ENCODE results near the gene NLRP11. TPM values are rescaled to one million over a fixed set of nuclear protein-coding genes. Genes with fewer than 3 reads are reported as not detected.

NLRP11 gene
- total RNA-seq, 1 donor from 2014 or later, result not detected

DNA sequence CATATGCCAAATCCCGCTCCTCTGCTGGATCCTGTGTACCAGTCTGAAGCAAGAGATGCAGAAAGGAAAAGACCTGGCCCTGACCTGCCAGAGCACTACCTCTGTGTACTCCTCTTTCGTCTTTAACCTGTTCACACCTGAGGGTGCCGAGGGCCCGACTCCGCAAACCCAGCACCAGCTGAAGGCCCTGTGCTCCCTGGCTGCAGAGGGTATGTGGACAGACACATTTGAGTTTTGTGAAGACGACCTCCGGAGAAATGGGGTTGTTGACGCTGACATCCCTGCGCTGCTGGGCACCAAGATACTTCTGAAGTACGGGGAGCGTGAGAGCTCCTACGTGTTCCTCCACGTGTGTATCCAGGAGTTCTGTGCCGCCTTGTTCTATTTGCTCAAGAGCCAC lies 26.6 kb upstream of the NLRP11 start:
- Histone ChIP-seq H3K36me3 (no peaks in the 10 kb centered on the region), H3K9me3 (no peaks in the 10 kb centered on the region), H3K4me1 (no peaks in the 10 kb centered on the region), H3K27ac (no peak overlapping the region), H3K4me3 (no peak overlapping the region), H3K27me3 (no peaks in the 10 kb centered on the region)
- TF ChIP-seq, protein P1, sequence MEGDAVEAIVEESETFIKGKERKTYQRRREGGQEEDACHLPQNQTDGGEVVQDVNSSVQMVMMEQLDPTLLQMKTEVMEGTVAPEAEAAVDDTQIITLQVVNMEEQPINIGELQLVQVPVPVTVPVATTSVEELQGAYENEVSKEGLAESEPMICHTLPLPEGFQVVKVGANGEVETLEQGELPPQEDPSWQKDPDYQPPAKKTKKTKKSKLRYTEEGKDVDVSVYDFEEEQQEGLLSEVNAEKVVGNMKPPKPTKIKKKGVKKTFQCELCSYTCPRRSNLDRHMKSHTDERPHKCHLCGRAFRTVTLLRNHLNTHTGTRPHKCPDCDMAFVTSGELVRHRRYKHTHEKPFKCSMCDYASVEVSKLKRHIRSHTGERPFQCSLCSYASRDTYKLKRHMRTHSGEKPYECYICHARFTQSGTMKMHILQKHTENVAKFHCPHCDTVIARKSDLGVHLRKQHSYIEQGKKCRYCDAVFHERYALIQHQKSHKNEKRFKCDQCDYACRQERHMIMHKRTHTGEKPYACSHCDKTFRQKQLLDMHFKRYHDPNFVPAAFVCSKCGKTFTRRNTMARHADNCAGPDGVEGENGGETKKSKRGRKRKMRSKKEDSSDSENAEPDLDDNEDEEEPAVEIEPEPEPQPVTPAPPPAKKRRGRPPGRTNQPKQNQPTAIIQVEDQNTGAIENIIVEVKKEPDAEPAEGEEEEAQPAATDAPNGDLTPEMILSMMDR (IDR thresholded peaks at IDR 0.05), result no peak
- intact Hi-C loops (cut with DNase I), result no loop called here
- ATAC-seq, result no peak
- DNase-seq, result no peak

GRCh38 chr19:55857974-55858373 lies 26.2 kb upstream of the NLRP11 start:
- intact Hi-C loops (cut with DNase I), result no loop called here
- H3K27me3 ChIP-seq, result no peaks in the 10 kb centered on the region
- H3K27ac ChIP-seq, result no peak overlapping the region
- H3K4me1 ChIP-seq, result no peaks in the 10 kb centered on the region
- no peaks in the 10 kb centered on the region for H3K9me3 ChIP-seq
- no peak for DNase-seq
- ATAC-seq, result no peak
- H3K36me3 ChIP-seq, result no peaks in the 10 kb centered on the region
- no peak overlapping the region for H3K4me3 ChIP-seq
- TF ChIP-seq, protein P1 (IDR thresholded peaks at IDR 0.05), result no peak

- no peaks in the 10 kb centered on the region for H3K36me3 ChIP-seq
- no peak overlapping the region for H3K4me3 ChIP-seq
- no peak overlapping the region for H3K27ac ChIP-seq
- H3K27me3 ChIP-seq, result no peaks in the 10 kb centered on the region
- ATAC-seq (no peak), DNase-seq (no peak)
- TF ChIP-seq, protein P1 (IDR thresholded peaks at IDR 0.05), result no peak
- intact Hi-C loops (cut with DNase I), result no loop called here
- no peaks in the 10 kb centered on the region for H3K9me3 ChIP-seq
- H3K4me1 ChIP-seq, result no peaks in the 10 kb centered on the region
These were observed 25.4 kb upstream of the NLRP11 start for GRCh38 chr19:55857149-55857548.

DNA sequence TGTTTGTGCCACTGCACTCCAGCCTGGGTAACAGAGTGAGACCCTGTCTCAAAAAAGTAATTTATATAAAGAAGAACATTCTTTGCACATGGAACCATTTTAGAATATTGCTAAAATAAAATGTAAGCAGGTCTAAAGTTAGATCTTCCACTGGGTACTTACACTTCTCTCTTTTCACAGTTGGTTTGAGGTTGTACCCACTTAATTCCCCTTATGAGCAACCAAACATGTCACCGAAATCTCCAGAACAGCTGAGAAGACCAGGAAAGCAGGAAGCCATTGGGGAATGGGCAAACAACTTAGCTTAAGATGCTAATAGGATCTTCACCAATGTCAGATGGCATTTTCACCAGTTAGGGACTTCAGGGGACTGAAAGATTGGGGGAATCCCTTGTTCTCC lies 23.4 kb upstream of the NLRP11 start:
- H3K36me3 ChIP-seq, result no peaks in the 10 kb centered on the region
- no peak overlapping the region for H3K4me3 ChIP-seq
- ATAC-seq (no peak), DNase-seq (no peak)
- TF ChIP-seq, protein P1 (IDR thresholded peaks at IDR 0.05), result no peak
- H3K27me3 ChIP-seq, result no peaks in the 10 kb centered on the region
- H3K27ac ChIP-seq, result no peak overlapping the region
- intact Hi-C loops (cut with DNase I), result no loop called here
- no peaks in the 10 kb centered on the region for H3K9me3 ChIP-seq
- no peaks in the 10 kb centered on the region for H3K4me1 ChIP-seq

DNA sequence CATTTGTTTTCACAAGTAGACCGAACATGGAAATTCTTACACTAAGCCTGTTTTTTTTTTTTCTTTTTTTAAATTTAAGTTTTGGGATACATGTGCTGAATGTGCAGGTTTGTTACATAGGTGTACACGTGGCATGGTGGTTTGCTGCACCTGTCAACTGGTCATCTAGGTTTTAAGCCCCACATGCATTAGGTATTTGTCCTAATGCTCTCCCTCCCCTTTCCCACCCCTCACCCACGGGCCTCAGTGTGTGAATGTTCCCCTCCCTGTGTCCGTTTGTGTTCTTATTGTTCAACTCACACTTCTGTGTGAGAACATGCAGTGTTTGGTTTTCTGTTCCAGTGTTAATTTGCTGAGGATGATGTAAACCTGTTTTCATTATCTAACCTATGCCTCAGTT lies 7.1 kb upstream of the NLRP11 start:
- Histone ChIP-seq H3K9me3 (no peaks in the 10 kb centered on the region), H3K27me3 (peaks cover 4% of the 10 kb centered on the region), H3K27ac (no peak overlapping the region), H3K4me3 (no peak overlapping the region), H3K36me3 (no peaks in the 10 kb centered on the region), H3K4me1 (no peaks in the 10 kb centered on the region)
- TF ChIP-seq, protein P1 (IDR thresholded peaks at IDR 0.05), result no peak
- ATAC-seq, result no peak
- no peak for DNase-seq
- intact Hi-C loops (cut with DNase I), result no loop called here

DNA sequence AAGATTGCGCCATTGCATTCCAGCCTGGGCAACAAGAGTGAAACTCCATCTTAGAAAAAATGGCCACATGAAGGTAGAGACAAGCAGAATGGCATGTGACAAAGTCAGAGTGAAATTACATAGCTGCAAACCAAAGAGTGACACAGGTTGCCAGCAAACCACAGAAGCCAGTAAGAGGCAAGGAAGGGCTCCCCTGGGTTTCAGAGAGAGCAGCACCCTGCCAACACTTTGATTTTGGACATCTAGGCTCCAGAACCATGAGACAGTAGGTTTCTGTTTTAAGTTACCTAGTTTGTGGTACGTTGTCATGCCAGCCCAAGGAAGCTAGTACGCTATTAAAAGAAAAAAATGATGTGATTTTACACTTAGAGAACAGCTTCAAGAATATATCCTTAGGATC lies 6.5 kb upstream of the NLRP11 start:
- no peaks in the 10 kb centered on the region for H3K9me3 ChIP-seq
- H3K4me1 ChIP-seq, result no peaks in the 10 kb centered on the region
- DNase-seq (no peak), ATAC-seq (no peak)
- TF ChIP-seq, protein P1 (IDR thresholded peaks at IDR 0.05), result no peak
- no peak overlapping the region for H3K4me3 ChIP-seq
- peaks cover 4% of the 10 kb centered on the region for H3K27me3 ChIP-seq
- H3K27ac ChIP-seq, result no peak overlapping the region
- H3K36me3 ChIP-seq, result no peaks in the 10 kb centered on the region
- intact Hi-C loops (cut with DNase I), result no loop called here

Data from upper lobe of right lung (tissue), 1 donor.